GM13977 (cell line): ENCODE results near the gene IL2RA.

Experiments
- DNase-seq: peaks from one replicate; pipeline ENCODE4 v3.0.0; 2012; ENCODE audit warnings: low spot score
- in situ Hi-C: fragments of 300-500 bp; cut with MboI; formaldehyde crosslinking; loops from one replicate; pipeline ENCODE4 v1.12.0; 2022; ENCODE audit warnings: low sequenced_read_pairs, low pct_unique_long_range_greater_than_20kb, mixed read lengths, inconsistent platforms; ENCODE audit not compliant: unreplicated experiment
- TF ChIP-seq, protein P1 (sequence below): IDR thresholded peaks from 2 replicates; pipeline ENCODE4 v1.5.1; 2012; ENCODE audit warnings: mild to moderate bottlenecking, control low read depth; ENCODE audit not compliant: insufficient read depth; ENCODE audit errors: extremely low read depth, missing control alignments

Gene IL2RA

GRCh38 chr10:6038071-6038631, 24.0 kb downstream of the IL2RA start:
- TF ChIP-seq, protein P1, sequence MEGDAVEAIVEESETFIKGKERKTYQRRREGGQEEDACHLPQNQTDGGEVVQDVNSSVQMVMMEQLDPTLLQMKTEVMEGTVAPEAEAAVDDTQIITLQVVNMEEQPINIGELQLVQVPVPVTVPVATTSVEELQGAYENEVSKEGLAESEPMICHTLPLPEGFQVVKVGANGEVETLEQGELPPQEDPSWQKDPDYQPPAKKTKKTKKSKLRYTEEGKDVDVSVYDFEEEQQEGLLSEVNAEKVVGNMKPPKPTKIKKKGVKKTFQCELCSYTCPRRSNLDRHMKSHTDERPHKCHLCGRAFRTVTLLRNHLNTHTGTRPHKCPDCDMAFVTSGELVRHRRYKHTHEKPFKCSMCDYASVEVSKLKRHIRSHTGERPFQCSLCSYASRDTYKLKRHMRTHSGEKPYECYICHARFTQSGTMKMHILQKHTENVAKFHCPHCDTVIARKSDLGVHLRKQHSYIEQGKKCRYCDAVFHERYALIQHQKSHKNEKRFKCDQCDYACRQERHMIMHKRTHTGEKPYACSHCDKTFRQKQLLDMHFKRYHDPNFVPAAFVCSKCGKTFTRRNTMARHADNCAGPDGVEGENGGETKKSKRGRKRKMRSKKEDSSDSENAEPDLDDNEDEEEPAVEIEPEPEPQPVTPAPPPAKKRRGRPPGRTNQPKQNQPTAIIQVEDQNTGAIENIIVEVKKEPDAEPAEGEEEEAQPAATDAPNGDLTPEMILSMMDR, result no peak
- in situ Hi-C loops, result no loop called here
- no peak for DNase-seq

DNA sequence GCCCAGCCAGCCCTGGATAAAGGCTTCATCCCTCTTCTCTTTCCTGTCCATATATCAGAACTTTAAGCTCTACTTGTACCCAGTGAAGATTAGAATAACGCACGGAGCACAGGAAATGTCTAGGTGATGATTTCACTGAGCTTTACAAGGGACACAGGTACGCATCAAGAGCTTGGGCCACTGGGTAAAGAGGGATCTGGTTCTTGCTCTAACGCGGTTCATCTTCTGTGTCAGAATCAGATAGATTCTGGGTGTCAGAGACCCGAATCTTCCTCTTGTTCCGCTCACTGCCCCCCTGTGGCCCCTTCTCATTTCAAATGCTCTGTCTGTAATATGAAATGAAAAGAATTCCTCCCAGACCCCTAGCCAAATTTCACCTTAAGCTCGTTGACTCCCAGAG, 24.7 kb downstream of the IL2RA start:
- DNase-seq, result peak; percentile 3
- in situ Hi-C loops, result no loop called here
- TF ChIP-seq, protein P1, result no peak

DNA sequence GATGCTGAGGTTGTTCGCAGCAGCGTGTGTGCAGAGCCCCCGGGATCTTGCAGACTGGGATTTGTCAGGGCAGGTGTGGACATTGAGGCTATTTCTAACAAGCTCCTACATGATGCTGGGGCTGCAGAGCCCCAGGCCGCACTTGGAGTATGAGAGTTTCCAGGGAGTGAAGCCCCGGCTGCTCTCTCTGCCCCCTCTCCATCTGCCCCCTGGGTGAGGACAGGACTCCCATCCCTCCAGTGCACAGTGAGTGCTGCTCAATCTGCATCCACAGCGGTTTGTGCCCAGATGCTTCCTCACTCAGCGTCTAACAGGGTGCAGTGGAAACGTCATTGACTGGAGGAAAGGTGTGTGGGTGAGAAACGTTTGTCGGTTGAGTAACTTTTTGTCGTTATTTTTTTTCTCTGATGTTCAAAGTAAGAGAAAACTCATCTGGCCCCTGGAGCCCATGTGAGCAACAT, 25.3 kb downstream of the IL2RA start:
- peak; percentile 41 for DNase-seq
- in situ Hi-C loops, result no loop called here
- TF ChIP-seq, protein P1, result no peak

- DNase-seq, result peak; percentile 1
- TF ChIP-seq, protein P1, result no peak
- in situ Hi-C loops, result no loop called here
Measured at GRCh38 chr10:6035931-6036575, 26.1 kb downstream of the IL2RA start.

DNA sequence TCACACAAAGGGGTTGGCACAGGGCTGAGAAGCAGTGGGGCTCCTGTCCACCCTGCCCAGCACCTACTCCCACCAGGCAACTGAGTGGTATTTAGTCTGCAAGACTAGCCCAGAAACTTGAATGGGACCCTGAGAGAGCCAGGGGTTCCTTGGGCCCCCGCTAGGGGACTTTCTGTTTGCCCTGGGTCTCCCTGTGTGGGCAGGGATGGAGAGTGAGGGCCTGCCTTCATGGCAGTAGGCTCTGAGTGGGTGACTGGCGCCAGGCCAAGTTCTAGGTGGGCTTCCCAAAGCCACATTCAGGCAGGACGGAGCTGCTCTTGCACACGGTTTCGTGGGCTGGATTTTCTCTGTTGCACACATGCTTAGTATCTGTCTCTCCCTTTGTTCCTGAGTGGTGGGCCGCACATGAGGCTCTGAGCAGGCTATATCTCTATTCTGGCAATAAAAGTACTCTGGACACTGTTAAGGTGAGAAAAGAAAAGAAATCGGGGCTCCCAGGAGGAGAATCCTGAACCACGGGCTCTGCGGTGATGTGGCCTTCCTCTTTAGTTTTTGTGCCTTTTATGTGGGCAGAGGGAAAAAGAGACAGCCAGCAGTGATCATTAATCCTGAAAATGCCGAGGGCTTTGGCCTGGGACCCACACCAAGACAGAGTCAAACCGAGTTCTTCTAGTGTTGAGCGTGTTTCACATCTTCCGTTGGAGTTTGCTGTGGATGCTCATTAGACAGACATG, 26.9 kb downstream of the IL2RA start:
- in situ Hi-C loops, result no loop called here
- no peak for DNase-seq
- TF ChIP-seq, protein P1, result no peak

- TF ChIP-seq, protein P1, result no peak
- in situ Hi-C loops, result no loop called here
Measured at GRCh38 chr10:6034371-6034770, 27.8 kb downstream of the IL2RA start.

More at GRCh38 chr10:6034371-6034770, 27.8 kb downstream of the IL2RA start:
- no peak for DNase-seq
